ENCODE data around the gene ANTXR2.

DNA sequence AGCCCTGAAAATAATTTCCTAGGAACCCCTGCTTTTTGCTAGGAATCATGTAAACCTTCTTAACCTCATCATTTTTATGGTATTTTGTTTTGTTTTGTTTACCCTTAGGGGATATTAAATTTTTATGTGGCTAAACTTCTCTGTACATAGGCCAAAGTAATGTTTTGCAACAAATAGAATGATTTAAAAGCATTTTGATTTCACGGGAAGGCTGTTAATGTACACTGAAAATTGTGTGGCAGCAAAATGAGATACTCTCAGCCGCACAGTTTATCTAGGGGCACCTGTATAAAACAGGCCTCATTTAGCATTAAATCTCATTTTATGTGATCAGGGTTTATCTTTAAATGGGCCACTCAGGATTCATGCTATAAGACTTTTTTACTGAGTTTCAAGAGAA lies 175.0 kb downstream of the ANTXR2 start:
- TF ChIP-seq POLR2AphosphoS5 (IDR thresholded peaks at IDR 0.05) (no peak), POLR2A (IDR thresholded peaks at IDR 0.05) (no peak)
- TF ChIP-seq, protein P1, sequence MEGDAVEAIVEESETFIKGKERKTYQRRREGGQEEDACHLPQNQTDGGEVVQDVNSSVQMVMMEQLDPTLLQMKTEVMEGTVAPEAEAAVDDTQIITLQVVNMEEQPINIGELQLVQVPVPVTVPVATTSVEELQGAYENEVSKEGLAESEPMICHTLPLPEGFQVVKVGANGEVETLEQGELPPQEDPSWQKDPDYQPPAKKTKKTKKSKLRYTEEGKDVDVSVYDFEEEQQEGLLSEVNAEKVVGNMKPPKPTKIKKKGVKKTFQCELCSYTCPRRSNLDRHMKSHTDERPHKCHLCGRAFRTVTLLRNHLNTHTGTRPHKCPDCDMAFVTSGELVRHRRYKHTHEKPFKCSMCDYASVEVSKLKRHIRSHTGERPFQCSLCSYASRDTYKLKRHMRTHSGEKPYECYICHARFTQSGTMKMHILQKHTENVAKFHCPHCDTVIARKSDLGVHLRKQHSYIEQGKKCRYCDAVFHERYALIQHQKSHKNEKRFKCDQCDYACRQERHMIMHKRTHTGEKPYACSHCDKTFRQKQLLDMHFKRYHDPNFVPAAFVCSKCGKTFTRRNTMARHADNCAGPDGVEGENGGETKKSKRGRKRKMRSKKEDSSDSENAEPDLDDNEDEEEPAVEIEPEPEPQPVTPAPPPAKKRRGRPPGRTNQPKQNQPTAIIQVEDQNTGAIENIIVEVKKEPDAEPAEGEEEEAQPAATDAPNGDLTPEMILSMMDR (IDR thresholded peaks at IDR 0.05), result no peak
